Natural killer cell (primary cell): ENCODE measurements around the gene ENOX2. TPM values are rescaled to one million over a fixed set of nuclear protein-coding genes. Genes with fewer than 3 reads are reported as not detected.

Source experiments
- ATAC-seq, 3 donors: fragments of 150-1000 bp in 2 of 3; fragments of 200-7000 bp in 1 of 3; cut with Tn5 transposase; 1 replicate in 1 of 3; 2 replicates in 2 of 3; pipeline ENCODE4 v1.10.0; 2021; ENCODE audit warnings: mild to moderate bottlenecking in 2 of 3, moderate library complexity in 2 of 3
- DNase-seq, 2 donors: peaks; one replicate each; pipeline versions ENCODE4 v3.0.0 to v3.0.0-alpha.2; 2013 to 2021; ENCODE audit warnings: mixed read lengths in 1 of 2
- H3K27ac ChIP-seq: one replicate; pipeline ENCODE4 v1.5.1; 2013; ENCODE audit warnings: mild to moderate bottlenecking, low read length
- H3K27me3 ChIP-seq: one replicate; pipeline ENCODE4 v1.6.1; 2013; ENCODE audit warnings: low read length; ENCODE audit not compliant: control insufficient read depth, insufficient read depth
- H3K36me3 ChIP-seq: one replicate; pipeline ENCODE4 v1.6.1; 2013; ENCODE audit warnings: low read length; ENCODE audit not compliant: control insufficient read depth, insufficient read depth
- H3K4me1 ChIP-seq: one replicate; pipeline ENCODE4 v1.6.1; 2013; ENCODE audit warnings: low read length; ENCODE audit not compliant: control insufficient read depth, insufficient read depth
- H3K4me3 ChIP-seq: one replicate; pipeline ENCODE4 v1.5.1; 2013; ENCODE audit warnings: low read length
- H3K9me3 ChIP-seq: one replicate; pipeline ENCODE4 v1.6.1; 2013; ENCODE audit warnings: low read length; ENCODE audit not compliant: control insufficient read depth, insufficient read depth
- H3K27ac Mint-ChIP-seq, 2 donors: one replicate each; pipeline ENCODE4 v1.8.0; 2022; ENCODE audit warnings: mild to moderate bottlenecking in 2 of 2, mixed read lengths in 2 of 2, moderate library complexity in 1 of 2
- H3K27me3 Mint-ChIP-seq, 2 donors: one replicate each; pipeline ENCODE4 v1.8.0; 2022; ENCODE audit warnings: low read depth in 2 of 2, mixed read lengths in 2 of 2
- H3K36me3 Mint-ChIP-seq: one replicate; pipeline ENCODE4 v1.8.0; 2022; ENCODE audit warnings: mixed read lengths
- H3K4me1 Mint-ChIP-seq, 2 donors: one replicate each; pipeline ENCODE4 v1.8.0; 2022; ENCODE audit warnings: mixed read lengths in 2 of 2
- H3K4me3 Mint-ChIP-seq: one replicate; pipeline ENCODE4 v1.8.0; 2022; ENCODE audit warnings: mild to moderate bottlenecking, moderate library complexity, mixed read lengths
- H3K9me3 Mint-ChIP-seq, 2 donors: one replicate each; pipeline ENCODE4 v1.8.0; 2022; ENCODE audit warnings: mixed read lengths in 2 of 2
- WGBS: methylation state at CpG from one replicate; pipeline ENCODE4 v1.1.7; 2013; ENCODE audit warnings: missing lambda C conversion rate; ENCODE audit not compliant: insufficient coverage; 5-methylcytosine and 5-hydroxymethylcytosine counted together
- intact Hi-C: fragments of 100-400 bp; cut with micrococcal nuclease; formaldehyde crosslinking; loops from one replicate; pipeline ENCODE4 v1.14.2; 2022
- total RNA-seq, 4 donors: library from RNA; stranded (reverse); fragments of 120-200 nt in 1 of 4; gene quantifications; one replicate each; pipeline versions ENCODE4 v1.2.3 to v1.2.4, GENCODE V29; 2013 to 2022
- TF ChIP-seq, protein P1 (sequence below): fragments of 200-600 bp; IDR thresholded peaks from one replicate; pipeline ENCODE4 v1.8.0; 2022; ENCODE audit warnings: antibody characterized with exemption

Gene ENOX2
- total RNA-seq, 3 donors from 2014 or later (not counting 1 experiment from before 2014, with no cell fraction given), result 9.3 to 14.7 (median 13.3) TPM

DNA sequence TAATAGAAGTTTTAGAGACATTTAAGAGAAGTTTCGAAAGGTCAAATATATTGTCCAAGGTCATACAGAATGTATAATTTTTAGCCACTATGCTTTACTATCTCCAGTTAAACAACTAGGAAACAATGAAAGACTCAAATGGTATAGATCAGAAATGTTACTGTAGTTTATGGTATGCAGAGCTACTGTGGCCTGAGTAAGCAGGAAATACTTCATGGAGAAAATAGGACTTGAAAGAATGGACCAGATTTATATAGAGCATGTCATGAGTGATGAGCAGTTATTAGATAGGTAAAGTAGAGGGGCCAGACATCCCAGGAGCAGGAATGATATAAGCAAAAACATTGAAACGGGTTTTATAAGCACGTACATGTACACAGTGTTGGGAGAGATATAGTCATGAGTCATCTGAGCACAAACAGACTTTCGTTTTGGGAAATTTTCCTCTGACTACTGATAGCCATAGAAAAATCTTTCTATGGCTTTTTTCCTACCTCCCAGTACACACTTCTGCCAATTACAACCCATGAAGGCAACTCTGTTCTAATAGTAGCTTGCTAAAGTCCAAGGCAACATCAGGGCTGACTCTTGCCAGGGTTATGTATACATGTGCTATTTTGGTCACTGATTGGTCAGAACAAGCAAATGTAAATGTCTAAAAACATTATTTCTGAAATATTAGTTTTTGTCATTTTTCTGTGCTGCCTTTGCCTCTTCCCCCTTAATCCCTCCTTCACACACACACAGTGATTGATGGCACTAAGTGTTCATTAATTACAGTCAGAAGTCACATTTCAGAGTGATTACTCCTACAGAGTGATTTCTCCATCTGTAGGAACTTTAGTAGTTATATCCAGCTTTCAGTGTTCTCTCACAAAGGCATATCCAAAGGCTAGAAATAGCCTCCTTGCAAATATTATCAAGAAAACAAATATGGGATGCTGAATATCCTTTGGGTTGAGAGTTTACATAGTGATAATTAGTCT lies 198.7 kb downstream of the ENOX2 start:
- H3K36me3 ChIP-seq, result peaks cover 4% of the 10 kb centered on the region
- Mint-ChIP-seq H3K4me3 (no peak overlapping the region), H3K9me3 (no peaks in the 10 kb centered on the region), H3K36me3 (no peaks in the 10 kb centered on the region), H3K27ac (no peak overlapping the region), H3K27me3 (no peaks in the 10 kb centered on the region), H3K4me1 (peaks cover 7% of the 10 kb centered on the region in 2 donors)
- H3K9me3 ChIP-seq, result no peaks in the 10 kb centered on the region
- TF ChIP-seq, protein P1, sequence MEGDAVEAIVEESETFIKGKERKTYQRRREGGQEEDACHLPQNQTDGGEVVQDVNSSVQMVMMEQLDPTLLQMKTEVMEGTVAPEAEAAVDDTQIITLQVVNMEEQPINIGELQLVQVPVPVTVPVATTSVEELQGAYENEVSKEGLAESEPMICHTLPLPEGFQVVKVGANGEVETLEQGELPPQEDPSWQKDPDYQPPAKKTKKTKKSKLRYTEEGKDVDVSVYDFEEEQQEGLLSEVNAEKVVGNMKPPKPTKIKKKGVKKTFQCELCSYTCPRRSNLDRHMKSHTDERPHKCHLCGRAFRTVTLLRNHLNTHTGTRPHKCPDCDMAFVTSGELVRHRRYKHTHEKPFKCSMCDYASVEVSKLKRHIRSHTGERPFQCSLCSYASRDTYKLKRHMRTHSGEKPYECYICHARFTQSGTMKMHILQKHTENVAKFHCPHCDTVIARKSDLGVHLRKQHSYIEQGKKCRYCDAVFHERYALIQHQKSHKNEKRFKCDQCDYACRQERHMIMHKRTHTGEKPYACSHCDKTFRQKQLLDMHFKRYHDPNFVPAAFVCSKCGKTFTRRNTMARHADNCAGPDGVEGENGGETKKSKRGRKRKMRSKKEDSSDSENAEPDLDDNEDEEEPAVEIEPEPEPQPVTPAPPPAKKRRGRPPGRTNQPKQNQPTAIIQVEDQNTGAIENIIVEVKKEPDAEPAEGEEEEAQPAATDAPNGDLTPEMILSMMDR, result no peak
- intact Hi-C loops, result no loop called here
- H3K27ac ChIP-seq, result no peak overlapping the region
- DNase-seq (no peak), ATAC-seq (no peak)
- H3K27me3 ChIP-seq, result no peaks in the 10 kb centered on the region
- H3K4me3 ChIP-seq, result no peak overlapping the region
- WGBS, result 86% methylated on average over 1 of the region's 4 CpGs
- no peaks in the 10 kb centered on the region for H3K4me1 ChIP-seq

- TF ChIP-seq, protein P1, result no peak
- 100% methylated on average over 3 of the region's 6 CpGs for whole genome bisulfite sequencing
- no peaks in the 10 kb centered on the region for H3K36me3 Mint-ChIP-seq
These were observed 199.9 kb downstream of the ENOX2 start for GRCh38 chrX:130702867-130703707.

GRCh38 chrX:130700629-130701028 lies 202.4 kb downstream of the ENOX2 start:
- Histone ChIP-seq H3K36me3 (peaks cover 4% of the 10 kb centered on the region), H3K4me1 (no peaks in the 10 kb centered on the region), H3K9me3 (no peaks in the 10 kb centered on the region), H3K27me3 (no peaks in the 10 kb centered on the region), H3K4me3 (no peak overlapping the region), H3K27ac (no peak overlapping the region)
- H3K27me3 Mint-ChIP-seq, result no peaks in the 10 kb centered on the region
- intact Hi-C loops, result no loop called here
- no peak for DNase-seq
- H3K4me1 Mint-ChIP-seq, result no peaks in the 10 kb centered on the region
- no peak overlapping the region for H3K4me3 Mint-ChIP-seq
- H3K27ac Mint-ChIP-seq, result no peak overlapping the region
- TF ChIP-seq, protein P1, result no peak
- no peak for ATAC-seq
- H3K9me3 Mint-ChIP-seq, result no peaks in the 10 kb centered on the region
- no peaks in the 10 kb centered on the region for H3K36me3 Mint-ChIP-seq

More at GRCh38 chrX:130702867-130703707, 199.9 kb downstream of the ENOX2 start:
- intact Hi-C loops, result no loop called here
- H3K4me3 Mint-ChIP-seq, result no peak overlapping the region
- Histone ChIP-seq H3K27me3 (no peaks in the 10 kb centered on the region), H3K9me3 (no peaks in the 10 kb centered on the region), H3K4me3 (no peak overlapping the region), H3K27ac (no peak overlapping the region), H3K36me3 (peaks cover 4% of the 10 kb centered on the region), H3K4me1 (no peaks in the 10 kb centered on the region)
- H3K27me3 Mint-ChIP-seq, result no peaks in the 10 kb centered on the region
- DNase-seq (no peak), ATAC-seq (no peak)
- H3K9me3 Mint-ChIP-seq, result no peaks in the 10 kb centered on the region
- H3K27ac Mint-ChIP-seq, result no peak overlapping the region
- H3K4me1 Mint-ChIP-seq, result peaks cover 5 to 6% of the 10 kb centered on the region in 2 donors
